8988T (cell line): ENCODE results near the gene FILIP1.

Source experiments
- DNase-seq: peaks from one replicate; pipeline ENCODE4 v3.0.0; 2011

Gene FILIP1, protein sequence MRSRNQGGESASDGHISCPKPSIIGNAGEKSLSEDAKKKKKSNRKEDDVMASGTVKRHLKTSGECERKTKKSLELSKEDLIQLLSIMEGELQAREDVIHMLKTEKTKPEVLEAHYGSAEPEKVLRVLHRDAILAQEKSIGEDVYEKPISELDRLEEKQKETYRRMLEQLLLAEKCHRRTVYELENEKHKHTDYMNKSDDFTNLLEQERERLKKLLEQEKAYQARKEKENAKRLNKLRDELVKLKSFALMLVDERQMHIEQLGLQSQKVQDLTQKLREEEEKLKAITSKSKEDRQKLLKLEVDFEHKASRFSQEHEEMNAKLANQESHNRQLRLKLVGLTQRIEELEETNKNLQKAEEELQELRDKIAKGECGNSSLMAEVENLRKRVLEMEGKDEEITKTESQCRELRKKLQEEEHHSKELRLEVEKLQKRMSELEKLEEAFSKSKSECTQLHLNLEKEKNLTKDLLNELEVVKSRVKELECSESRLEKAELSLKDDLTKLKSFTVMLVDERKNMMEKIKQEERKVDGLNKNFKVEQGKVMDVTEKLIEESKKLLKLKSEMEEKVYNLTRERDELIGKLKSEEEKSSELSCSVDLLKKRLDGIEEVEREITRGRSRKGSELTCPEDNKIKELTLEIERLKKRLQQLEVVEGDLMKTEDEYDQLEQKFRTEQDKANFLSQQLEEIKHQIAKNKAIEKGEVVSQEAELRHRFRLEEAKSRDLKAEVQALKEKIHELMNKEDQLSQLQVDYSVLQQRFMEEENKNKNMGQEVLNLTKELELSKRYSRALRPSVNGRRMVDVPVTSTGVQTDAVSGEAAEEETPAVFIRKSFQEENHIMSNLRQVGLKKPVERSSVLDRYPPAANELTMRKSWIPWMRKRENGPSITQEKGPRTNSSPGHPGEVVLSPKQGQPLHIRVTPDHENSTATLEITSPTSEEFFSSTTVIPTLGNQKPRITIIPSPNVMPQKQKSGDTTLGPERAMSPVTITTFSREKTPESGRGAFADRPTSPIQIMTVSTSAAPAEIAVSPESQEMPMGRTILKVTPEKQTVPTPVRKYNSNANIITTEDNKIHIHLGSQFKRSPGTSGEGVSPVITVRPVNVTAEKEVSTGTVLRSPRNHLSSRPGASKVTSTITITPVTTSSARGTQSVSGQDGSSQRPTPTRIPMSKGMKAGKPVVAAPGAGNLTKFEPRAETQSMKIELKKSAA (N-terminal part only)

DNA sequence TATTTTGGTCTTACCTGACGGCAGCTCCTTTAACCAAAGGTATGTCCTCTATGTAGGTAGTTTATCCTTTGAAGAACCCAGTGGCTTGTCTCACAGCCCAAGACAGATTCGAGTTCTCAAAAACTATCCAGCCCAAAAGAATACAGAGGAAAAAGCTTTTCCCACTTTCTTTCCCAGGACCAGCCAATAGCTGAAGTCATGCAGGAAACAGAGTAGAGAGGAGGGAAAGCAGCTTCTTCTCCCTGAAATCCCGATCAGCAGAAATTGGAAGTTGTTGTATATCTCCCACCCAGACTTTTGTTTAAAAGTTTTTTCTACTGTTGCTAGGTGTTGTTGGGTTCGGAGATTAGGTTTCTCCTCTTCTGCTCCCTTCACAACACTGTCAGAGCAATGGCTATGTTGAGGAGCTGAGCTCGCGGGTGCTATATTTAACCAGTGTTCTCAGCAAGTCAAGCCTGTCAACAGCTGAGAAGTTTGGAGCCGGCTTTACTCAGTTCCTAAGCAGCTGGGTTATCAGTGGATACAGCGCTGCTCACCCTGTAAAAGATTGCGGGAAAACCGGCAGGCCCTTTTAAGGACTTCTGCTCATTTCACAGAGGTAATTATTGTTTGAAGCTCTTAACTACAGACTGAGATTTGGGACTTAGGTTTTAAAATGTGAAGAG lies at the start of gene FILIP1:
TSS of gene FILIP1 (minus strand) at position 401 of the 665 bp plus-strand sequence. CDS start 78,828 bp downstream, outside the sequence.
- no peak for DNase-seq

DNA sequence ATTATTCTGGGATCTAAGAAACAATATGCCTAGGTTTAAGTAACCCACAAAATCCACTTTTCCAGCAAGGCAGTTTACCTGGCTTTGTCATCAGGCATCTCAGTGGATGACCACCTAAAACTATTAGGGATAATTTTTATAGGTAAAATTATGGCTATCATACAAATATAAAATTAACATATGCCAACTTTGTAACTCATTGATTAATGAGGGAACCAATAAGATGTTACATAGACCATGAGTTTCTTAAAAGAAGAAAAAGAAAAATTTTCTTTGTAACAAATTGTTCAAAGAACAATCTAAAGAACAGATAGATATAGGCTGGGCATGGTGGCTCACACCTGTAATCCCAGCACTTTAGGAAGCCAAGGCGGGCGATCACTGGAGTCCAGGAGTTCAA lies 49.7 kb upstream of the FILIP1 start:
- DNase-seq: no peak

DNA sequence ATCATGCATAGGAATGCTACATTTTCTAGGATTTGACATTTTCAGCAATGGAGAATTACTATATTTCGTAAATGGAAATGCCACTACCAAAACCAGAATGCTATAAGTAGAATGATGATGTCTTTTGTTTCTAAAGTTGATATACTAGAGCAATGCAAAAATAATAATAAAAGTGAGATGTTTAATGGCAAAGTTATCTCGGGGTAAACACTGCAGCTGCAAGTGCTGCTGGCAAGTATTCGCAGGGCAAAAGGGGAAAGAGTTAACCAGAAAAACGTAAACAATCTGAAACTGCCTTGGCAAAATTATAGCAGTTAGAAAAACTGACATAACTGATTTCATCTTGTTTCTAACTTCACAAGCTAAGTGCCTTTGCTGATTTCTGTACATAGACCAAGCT lies 45.5 kb upstream of the FILIP1 start:
- DNase-seq: no peak

DNA sequence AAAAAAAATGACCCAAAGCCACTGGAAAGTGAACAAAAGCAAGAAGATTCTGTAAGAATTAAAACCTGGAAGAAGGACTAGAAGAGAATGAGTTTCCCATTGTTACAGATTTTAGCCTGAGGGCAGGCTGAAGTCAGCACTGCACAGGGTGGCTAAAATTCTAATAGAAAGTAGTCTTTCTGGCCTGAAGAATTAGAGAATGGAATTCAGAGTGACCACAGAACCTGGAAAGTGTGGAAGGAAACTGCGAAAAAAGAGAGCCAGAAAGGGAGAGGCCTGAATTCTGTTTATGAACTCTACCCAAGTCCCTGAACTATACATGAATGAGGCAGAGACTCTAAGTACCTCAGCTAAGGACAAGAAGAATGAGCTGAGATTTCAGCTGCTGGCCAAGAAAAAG lies 38.9 kb upstream of the FILIP1 start:
- DNase-seq: no peak

DNA sequence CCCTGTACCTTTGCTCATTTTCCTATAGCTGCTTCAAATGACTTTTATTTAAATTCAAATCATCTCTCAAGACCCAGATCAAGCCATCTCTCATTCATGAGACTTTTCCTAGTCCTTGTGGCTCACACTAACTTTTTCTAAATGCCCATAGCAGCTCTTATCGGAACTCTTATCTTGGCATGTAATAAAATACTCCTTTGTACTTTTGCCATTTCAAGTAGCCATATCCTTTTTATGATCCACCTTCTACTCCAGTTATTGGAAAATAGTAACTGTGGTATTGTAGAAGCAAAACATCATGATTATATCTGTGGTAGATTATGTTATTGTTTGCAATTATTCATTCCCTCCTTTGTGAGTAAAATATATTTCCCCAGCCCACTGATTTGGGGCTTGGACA lies 37.6 kb upstream of the FILIP1 start:
- DNase-seq: no peak

DNA sequence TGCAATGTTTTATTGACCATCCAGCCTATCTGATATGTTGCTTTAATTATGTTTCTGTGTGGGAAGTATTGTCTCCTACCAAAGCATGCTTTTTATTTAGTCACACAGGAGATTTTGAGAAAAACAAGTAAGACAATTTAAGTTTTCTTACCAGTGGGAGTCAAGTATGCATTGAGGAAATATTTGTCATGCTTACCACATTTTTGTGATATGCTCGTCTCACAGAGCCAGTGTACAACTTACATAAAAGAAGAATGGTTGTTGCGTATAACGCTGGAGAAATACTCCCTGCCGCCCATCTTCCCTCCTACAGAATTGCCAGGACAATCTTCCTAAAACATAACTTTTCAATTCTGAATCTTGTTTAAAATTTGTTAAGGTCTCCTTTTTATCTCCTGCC lies 37.1 kb upstream of the FILIP1 start:
- no peak for DNase-seq

DNA sequence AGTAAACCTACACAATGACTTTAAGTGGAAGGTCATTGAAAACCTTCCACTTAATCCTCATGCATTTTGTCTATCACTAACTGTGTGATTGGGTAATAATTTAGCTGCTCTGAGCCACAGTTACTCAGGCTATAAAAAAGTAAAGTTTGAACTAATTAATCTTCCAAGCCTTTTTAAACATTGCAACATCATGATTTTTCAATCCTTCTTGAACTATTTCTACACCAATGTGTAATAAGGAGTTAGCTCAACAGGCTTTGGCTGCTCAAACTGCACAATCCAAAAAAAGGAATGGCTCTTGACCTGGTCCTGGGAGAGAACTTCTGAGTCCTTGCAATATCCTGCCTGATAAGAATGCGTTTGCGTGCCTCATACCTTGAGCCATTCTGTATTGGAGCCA lies 34.8 kb upstream of the FILIP1 start:
- no peak for DNase-seq

DNA sequence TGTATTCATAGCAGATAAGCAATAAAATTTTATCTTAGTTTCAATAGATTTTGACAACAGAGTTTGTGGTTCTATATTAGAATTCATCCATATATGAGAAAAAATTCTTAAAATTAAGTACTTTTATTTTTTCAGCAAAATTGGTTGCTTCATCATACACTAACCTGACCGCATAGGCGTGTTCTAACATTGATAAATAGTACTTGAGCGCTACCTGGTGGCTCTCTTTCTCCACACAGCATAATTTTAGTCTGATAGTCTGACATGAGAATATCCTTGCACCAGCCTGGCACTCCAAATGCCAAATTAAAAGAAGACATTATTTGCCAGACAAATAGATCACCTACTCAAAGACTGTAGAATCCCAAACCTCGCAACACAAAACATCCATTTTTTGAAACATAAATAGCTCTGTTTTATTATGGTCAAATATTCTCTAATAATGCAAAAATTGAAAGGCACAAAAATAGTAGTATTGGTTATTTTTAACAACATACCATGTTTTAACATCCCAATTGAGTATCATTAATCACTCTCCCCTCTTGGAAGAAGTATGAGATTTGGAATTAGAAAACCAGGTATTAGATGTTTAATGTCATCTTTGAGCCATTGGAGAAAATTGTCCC lies 33.0 kb upstream of the FILIP1 start:
- DNase-seq: no peak

DNA sequence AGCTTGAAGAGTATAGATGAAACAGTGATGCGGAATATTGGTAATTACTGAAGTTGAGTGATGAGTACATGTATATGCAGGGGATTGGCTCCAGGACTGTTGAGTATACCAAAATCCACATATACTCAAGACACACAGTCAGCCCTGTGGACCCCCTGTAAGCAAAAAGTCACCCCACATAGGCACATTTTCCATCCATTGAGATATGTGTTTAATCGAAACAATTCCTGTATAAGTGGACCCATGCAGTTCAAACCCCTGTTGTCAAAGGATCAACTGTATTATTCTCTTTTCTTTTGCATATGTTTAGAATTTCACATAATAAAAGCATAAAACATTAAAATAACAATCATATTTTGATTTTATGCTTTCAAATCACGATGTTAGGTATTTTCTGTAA lies 32.1 kb upstream of the FILIP1 start:
- no peak for DNase-seq

DNA sequence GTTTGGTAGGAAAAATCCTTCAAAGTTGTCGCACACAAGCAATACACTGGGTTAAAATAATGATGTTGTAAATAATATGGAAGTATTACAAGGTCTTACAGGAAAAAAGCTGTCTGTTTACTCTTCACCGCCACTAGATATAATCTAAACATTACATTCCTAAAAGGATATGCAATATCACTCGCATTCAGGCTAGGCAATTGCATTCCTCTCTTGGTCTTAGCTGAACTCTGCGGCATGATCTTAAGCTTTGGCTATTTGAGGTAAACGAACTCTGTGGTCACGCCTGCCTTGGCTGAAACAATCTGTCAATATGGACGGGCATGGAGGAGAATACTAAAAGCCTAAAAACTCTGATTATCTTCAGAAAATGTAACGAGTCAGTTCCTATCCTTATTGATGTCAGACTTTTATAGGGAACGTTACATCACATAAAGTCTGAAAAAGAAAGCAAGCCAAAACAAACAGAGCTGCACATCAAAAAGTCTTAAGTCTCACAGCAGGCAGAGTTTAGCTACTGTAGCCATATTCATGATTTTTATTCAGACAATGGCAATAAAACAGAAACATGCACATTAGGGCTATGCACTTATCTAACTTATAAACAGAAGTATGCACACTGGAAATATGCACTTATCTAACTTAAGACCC lies 30.8 kb upstream of the FILIP1 start:
- no peak for DNase-seq

DNA sequence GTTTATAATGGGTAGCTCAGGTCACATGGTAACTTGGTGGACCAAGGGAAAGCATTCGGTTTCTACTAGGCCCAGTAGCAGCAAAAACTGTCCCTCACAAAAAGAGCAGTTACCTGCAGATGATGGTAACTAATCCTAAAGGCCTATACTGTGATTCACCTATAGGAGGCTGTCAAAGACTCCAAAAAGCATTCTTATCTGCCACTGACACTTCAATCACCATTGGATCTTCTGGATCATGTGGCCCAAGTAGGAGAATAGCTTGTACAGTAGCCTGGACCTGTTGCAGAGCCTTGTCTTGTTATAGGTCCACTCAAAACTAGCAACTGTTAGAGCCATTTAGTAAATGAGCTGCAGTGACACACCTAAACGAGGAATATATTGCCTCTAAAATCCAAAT lies 23.2 kb upstream of the FILIP1 start:
- DNase-seq: no peak

DNA sequence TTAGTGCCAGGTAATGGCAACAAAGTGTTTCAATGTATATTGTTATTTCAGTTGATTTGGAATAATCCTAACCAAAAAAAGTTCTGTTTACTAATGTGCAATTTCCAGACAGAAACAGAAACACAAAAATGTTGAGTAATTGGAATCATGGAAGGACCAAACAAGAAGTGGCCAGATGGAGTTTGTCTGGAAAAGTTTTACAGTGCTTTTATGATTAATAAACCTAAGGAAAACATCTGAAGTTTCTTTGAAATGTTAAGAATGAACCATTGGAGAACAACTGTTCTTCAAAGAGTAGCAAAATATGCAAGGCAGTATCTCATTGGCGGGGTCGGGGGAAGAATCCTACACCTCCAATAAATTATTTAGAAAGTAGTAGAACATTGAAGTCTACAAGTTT lies 19.0 kb upstream of the FILIP1 start:
- DNase-seq: no peak

DNA sequence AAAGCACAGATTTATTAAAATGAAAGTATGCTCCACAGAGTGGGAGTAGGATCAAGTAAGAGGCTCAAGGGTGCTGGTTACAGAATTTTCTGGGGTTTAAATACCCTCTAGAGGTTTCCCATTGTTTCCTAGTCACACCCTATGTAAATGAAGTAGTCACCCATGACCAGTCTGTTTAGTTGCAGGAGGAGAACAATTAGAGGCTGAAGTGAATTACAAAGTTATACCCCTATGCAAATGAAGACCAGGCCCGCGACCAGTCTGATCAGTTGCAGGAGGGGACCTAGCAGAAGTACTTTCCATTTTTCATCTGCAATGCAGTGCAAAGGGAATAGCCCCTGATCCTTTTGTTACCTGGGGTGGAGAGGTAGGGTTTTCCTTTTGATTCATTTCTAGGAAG lies 11.8 kb upstream of the FILIP1 start:
- no peak for DNase-seq

DNA sequence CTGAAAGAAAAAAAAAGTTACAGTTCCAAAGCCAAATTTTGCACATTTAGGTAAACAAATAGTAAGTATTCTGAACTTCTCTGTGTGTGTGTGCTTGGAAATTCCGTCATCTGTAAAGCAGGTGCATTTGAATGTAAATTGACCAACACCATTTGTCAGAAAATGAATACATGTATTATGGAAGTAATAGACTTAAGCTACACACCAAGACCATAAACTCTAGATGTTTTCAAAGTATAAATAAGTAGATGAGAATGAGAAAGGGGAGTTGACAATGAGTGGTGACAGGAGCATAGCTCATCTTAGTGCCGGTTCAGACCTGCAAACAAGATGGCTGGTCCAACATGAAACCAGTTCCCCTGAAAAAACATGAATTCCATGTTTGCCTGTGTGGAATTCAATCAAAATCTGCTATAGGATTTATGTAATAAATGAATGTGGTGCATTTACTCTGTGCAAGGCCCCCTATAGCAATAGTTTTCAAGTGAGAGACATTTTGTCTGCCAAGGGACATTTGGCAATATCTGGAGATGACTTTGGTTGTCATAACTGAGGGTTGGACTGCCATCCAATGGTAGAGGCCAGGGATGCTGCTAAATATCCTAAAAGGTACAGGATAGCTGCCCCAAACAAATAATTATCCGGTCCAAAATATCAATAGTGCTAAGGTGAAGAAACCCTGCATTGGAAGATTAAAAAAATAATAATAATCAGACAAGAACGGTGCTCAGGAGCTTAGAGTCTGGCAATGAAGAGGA lies 11.0 kb upstream of the FILIP1 start:
- no peak for DNase-seq

DNA sequence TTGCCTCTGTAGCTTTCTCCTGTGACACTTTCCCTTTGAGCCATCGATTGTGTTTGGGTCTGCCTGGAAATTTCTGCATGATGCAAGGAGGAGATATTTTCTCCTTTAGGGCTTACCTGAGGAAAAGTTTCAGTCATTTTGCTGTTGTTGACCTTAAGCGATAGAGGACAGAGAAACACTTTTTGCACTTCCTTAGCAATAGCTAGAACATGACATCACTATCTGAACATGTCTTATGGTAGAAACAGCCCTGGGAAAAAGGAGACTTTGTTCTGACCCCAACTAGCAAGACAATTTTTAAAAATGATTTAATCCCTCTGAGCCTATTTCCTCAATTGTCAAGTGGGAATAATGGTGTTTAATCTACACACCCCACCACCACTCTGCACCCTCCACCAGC lies 9.7 kb upstream of the FILIP1 start:
- DNase-seq: no peak

DNA sequence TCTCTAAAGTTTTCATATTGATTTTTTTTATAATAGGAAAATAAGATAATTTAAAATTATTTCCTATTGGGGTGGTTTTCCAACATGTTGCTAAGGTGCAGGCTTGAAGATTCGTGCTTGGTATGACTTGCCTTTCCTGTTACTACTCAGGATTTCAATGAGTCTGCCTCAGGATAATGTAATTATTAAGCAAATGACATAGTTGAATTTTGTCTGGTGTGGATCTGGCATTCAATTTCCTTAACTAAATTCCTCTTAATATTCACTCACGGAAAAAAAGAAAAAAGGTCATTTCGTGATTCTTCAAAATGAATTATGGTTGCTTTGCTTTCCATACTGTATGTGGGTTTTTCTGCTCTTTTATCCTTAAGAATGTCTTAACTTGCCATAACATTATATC lies 9.3 kb upstream of the FILIP1 start:
- DNase-seq: no peak

DNA sequence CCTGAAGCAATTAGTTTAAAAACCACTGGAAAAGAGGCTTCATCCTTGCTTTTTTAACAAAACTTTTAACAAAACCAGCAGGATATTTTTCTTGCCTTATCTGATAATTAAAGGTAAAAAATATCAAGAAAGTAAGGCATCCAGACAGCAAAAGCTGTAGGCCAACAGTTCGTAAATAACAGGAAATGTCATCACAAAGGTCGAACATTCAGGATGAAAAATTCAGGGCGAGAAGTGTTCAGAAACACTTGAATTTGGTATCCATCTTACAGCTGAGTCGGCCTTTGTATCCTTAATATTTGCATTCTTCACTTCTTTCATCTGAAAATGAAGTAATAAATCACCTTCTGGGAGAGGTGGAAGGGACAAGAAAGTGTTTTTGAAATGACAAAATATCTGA lies 8.2 kb upstream of the FILIP1 start:
- DNase-seq: no peak

DNA sequence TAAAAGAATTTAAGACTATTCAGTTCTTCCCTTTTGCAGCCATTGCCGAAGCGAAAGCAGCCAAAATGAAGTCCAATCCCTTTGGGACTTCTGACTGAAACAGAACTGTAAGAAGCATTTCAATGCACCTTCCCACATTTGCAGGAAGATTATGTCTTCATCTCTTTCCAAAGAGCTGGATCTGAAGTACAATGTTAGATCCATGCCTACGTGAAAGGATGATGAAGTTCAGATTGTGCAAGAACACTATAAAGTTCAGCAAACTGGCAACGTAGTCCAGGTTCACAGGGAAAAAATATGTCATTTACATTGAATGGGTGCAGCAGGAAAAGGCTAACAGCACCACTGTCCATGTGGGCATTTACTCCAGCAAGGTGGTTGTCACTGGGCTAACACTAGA lies 6.0 kb upstream of the FILIP1 start:
- DNase-seq: no peak

DNA sequence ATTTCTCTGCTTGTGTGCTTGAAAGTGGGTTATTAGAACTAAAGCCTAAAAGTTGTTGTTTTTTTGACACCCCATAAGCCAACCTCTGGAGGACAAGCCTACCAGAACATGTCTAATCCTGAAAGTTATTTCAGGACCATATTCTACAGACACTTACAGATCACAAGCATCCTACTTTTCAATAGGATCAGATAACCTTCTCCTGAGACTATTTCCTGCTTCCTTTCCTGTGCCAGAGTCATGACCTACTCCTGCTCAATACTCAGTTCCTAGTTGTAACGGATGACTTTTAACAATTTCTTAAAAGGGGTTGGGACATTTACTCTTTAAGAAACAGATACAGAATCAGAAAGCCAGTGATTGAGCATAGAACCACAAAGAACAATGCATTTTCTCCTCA lies 5.3 kb upstream of the FILIP1 start:
- no peak for DNase-seq

DNA sequence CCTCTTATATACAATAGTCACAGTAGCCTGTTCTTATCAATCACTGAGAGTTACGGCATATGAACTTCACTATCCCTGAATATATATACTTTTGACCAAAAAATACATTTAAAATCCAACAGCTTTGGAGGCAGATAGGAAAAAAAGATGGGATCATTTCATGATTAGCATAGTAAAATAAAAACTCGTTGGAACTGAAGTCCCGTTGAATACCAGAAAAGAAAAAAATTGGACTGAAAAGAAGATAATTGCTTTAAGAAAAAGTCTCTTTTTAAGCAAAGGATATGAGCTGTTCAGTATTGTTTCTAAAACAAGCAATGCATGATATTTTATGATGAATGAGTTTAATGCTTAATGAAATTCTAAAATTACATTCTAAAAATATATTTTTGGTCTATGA lies 4.4 kb upstream of the FILIP1 start:
- no peak for DNase-seq

DNA sequence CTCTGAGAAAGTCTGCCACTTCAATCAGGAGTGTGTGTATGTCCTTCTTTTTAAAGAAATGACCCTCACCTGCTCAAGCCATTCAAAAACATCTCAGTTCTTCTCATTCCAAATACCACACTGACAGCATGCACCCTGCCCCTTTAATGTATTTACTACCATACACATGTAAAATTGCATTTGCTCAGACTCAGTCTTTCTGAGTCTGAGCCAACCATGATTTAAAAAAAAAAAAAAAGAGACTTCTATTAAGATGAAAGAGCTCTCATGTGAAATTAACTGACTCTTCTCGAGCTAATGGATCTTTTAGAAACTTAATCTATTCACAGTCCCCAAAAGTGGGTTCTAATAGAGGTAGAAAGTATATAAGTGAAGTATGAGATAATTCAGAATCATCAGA lies 1.4 kb upstream of the FILIP1 start:
- DNase-seq: no peak
